T1000 (cell line): ENCODE data around the gene ANO2.
"Not testable (repeated sequence)": the region's sequence is repeated elsewhere in the genome, so short reads cannot be mapped to it uniquely, and the experiment has no call there.

Experiments
- DNase-seq: peaks from one replicate; lab custom pipeline; 2025; ENCODE audit warnings: mixed read lengths; lab: John Stamatoyannopoulos, UW

ANO2 gene

GRCh38 chr12:5661811-5662210 lies 283.2 kb downstream of the ANO2 start:
- no peak for DNase-seq

- DNase-seq: no peak
Observed at GRCh38 chr12:5660238-5660637, 284.8 kb downstream of the ANO2 start.

GRCh38 chr12:5658339-5658941 lies 286.6 kb downstream of the ANO2 start:
- DNase-seq: not testable (repeated sequence)

DNA sequence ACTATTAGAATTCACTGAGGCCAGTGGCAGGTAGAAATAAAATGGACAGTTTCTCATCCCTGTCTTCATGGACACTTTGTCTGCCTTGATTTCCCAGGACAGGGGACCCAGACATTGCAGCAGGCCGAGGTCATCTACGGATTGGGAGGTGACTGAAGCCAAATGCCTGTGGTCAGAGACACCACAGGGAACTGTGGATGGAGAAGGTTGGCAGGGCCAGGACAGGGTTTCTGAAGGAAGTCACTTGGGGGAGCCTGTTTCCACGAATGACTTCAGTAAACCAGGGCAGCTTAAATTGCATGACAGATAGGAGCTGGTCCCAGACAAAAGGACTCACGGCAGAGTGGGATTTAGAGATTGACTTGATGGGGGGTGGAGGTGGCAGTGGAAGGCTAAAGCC lies 288.2 kb downstream of the ANO2 start:
- no peak for DNase-seq

- no peak for DNase-seq
Observed at GRCh38 chr12:5655120-5655519, 289.9 kb downstream of the ANO2 start.

- no peak for DNase-seq
Observed at GRCh38 chr12:5654019-5654418, 291.0 kb downstream of the ANO2 start.

DNA sequence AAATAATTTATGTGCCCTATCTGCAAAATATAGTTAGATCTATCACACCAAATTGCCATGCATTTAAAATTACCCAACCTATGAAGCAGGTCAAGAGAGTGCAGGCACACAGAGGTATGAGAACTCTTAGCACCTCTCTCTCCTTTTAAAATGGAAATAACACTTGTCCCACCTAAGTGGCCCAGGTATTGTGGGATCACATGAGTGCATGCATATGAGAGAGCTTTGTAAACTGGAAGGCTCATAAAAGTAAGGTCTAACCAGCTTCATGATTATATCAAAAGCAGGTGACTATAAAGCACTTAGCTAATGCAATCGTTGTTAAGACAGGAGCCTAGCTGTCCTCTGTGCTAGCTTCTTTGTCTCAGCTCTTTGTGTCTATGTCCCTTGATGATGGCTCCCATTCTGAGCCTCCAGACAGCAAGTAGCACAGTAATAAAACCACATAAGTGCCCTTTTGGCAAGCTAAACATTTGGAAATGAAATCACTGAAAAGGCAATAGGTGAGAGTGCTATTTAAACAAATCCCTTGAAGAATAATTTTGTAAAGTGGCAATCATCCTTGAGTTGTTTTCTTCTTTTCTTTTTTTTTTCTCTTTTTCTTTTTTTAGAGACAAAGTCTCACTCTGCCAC lies 294.1 kb downstream of the ANO2 start:
- DNase-seq: no peak

DNA sequence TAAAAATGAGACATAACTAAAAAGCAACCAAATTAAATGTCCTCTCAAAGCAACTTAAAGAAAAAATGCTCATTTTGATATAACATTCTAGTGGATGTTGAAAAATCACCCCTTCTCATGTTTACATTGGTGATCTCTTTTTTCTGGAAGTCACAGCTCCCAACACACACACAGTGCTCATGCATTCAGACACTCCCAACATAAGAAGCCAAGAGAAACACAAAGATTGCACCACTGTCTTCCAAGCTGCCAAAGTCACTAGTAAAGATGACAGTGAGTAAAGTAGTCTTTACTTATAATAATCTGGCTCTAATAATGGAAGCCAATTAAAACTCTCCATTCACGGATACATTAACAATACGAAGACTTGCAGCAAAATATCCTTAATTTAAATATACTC lies 294.8 kb downstream of the ANO2 start:
- DNase-seq: no peak

DNA sequence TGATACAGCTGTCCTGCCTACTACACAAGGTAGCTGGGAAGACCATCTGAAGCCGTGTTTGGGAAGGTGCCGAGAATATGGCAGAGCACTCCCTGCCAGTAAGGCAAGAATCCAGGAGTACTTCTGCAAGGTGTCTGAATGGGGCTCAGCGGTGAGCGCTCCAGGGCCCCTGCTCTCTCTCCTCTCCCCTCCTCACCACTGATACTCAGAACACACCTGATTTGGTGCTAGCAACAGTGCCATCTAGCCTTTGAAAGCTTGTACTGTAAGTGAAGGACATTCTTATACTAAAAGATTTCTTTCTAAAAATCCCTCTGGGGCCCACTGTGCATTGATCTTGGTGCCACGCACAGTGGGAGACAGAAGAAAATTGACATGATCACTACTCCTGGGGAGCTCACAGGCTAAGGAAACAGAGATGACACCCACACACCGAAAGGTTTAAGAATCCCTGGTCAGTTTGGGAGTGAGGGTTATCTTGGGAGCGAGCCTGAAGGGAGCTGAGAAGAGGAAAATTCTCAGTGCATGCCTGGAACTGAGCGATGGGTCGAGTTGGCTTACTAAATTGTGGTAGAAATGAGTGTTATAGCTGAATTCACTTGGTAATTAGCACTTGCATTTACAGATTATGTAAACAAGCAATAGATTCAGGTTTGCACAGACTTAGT lies 296.2 kb downstream of the ANO2 start:
- no peak for DNase-seq

DNA sequence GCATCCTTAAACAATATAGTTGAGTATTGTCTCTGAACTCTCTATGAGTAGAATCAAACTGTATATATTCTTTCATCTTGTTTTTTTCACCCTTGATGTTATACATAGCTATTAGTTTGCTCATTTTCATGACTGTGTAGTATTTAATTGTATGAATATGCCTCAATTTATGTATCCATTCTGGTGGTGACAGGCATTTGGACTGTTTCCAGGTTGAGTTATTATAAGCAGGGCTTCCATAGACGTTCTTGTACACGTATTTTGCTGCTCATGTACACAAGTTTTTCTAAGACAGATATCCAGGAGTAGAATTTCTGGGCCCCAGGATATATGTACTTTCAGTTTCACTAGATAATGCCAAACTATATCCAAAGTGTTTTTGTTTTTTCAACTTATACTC lies 301.8 kb downstream of the ANO2 start:
- no peak for DNase-seq

DNA sequence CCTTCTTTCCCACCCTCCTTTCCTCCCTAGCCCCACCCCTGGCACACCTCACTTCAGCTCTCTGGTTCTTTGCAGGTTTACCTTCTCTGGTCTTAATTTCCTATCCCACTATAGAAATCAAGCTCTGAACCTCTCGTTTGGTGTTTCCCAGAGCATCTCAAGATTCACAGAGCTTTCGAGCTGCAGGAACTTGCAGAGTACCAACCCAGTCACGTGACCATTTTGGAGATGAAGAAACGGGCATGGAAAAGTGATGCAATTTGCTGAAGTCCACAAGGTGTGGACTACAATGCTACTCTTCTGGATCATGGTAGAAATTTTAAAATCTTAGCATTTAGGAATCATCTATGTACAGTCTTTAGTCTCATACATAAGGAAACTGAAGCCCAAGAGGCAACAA lies 307.4 kb downstream of the ANO2 start:
- DNase-seq: no peak

- DNase-seq: no peak
Observed at GRCh38 chr12:5636907-5637306, 308.2 kb downstream of the ANO2 start.

DNA sequence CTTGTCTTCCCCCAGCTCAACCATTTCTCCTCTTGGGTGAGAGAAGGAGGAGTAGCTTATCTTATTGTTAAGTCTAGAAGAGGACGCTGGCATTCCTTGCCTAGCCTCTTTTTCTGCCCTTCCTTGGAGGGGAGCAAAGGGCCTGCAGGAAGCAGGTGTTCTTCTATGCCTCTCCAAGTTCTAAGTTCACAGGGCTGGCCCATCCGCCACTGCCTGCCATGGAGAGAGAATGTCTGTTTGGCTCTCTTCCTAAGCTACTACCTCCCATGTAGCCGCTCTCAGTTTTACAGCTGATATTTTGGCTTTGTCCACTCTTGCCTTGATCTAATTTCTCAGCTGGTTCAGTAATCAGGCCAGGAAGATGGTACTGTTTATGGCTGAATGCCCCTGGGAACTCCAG lies 312.0 kb downstream of the ANO2 start:
- no peak for DNase-seq

DNA sequence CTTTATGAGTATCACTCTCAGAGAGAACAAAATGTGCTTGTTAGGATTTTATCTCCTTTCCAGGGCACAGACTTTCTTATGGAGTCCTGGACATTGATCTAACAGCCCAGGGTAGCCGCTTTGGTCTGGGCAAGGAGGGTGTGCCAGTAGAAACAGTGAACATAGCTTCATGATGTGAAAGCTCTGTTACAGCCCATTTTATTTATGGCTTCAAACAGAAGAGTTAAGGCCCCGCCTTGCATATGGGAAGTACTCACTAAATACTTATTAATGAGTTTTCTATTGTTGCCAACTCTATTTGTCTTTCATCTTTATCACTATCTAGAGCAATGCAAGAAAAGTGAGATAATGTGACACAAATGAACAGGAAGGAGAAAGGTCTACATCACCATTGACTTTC lies 312.6 kb downstream of the ANO2 start:
- no peak for DNase-seq

DNA sequence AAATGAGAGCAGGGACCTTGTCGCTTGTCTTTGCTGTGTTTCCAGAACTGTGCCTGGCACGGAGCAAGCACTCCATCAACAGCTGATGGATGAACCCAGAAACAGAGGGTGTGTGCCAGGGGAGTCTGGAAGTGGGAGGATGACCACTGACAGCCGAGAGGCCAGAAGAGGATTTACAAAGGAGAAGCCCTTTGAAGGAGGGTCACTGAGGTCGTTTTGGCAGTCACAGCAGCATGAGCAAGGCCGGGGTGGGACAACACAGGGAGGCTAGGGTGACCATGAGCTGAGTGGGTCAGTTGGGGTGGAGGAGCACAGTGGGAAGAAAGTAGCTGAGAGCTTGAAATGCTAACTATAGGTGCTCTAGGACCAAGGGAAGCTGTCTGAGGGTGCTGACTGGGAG lies 313.6 kb downstream of the ANO2 start:
- DNase-seq: no peak

- DNase-seq: no peak
Observed at GRCh38 chr12:5630726-5631125, 314.3 kb downstream of the ANO2 start.

GRCh38 chr12:5628501-5628900 lies 316.6 kb downstream of the ANO2 start:
- DNase-seq: no peak

- no peak for DNase-seq
Observed at GRCh38 chr12:5627053-5627630, 317.9 kb downstream of the ANO2 start.

DNA sequence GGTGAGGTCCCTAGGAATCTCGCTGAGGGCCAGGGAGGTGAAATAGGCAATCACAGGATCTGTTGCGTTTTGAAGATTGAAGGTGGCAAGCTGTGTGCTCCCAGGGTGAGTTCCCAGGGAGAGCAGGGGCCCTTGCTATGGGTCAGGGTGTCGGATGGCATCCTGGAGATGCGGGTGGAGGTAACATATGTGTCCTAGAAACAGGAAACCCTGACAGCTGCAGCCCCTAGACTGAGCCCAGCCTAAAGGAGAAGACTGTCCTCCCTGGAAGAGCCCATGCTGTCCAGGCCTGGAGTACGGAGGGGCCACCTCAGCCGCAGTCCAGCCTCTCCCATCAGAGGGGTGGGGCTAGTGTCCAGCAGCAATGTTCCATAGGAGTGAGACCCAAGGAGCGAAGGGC lies 318.9 kb downstream of the ANO2 start:
- no peak for DNase-seq

DNA sequence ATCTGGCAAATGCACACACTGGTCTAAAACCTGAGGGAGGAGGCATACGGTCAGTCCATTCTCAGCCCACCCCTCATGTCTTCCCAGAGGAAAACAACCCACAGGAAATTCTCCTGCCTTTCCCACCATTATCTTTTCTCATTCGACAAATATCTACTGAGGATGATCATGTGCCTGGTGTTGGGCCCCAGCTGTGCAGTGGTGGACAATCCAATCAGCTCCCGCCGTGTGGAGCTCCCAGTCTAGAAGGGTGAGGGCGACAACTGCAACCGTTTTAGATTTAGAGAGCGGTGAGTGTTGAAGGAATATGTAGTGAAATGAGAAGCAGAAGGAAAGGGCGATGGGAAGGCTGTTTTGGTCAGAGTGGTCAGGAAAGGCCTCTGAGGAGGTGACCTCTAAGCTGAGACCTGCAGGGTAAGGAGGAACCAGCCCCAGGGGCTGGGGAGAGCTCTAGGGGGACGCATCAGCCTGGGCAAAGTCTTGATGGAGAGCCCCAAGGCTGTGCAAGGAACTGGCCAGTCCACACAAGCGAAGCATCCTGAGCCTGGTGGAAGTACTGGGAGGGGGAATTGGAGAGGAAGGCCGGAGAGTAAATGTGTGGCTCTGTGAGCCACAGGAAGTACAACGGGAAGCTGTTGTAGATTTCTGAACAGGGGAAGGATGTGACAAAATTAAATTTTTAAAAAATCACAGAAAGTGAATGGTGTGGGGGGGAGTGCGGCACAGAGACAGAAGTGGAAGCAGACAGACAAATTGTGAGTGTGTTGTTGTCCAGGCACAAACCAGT lies 320.4 kb downstream of the ANO2 start:
- DNase-seq: no peak

DNA sequence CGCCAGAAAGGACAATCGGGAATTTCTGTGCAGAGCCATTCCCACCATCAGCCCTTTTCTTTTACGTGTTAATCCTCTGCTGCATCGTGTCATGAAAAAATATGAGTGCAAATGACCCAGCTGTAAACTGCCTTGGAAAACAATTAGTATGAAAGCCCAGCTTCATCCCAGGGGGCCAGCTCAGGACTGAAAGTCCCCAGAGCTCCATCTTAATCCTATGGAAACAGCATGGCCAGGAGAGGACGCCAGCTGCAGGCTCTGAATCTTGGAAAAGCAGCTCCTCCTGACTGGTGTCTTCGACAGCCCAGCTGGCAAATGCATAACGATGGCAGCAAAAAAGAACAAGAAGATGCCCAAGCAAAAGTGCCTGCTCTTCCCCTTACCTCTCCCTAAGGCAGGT lies 321.6 kb downstream of the ANO2 start:
- no peak for DNase-seq

- DNase-seq: no peak
Observed at GRCh38 chr12:5622280-5622679, 322.8 kb downstream of the ANO2 start.

GRCh38 chr12:5621329-5621728 lies 323.7 kb downstream of the ANO2 start:
- no peak for DNase-seq
